ENCODE data around the gene SRGAP3. TPM values are rescaled to one million over a fixed set of nuclear protein-coding genes. Genes with fewer than 3 reads are reported as not detected.

Gene SRGAP3
- total RNA-seq, 2 donors from 2014 or later, result 5.7 to 6.1 TPM

- intact Hi-C loops (cut with DNase I), result no loop called here
- Histone ChIP-seq H3K9ac (ENCODE audit: low read depth in 2 of 2, low read length in 2 of 2) (no peak overlapping the region), H3K36me3 (no peaks in the 10 kb centered on the region), H3K27ac (no peak overlapping the region), H3K4me1 (no peaks in the 10 kb centered on the region), H3K27me3 (no peaks in the 10 kb centered on the region), H3K9me3 (no peaks in the 10 kb centered on the region), H3K4me3 (no peak overlapping the region)
- no peak for TF ChIP-seq CTCF (IDR thresholded peaks at IDR 0.05)
- peak; percentile 22 for DNase-seq
Measured at GRCh38 chr3:9168241-9168741, 81.2 kb downstream of the SRGAP3 start.

- Histone ChIP-seq H3K4me3 (no peak overlapping the region), H3K9ac (ENCODE audit: low read depth in 2 of 2, low read length in 2 of 2) (no peak overlapping the region), H3K27me3 (no peaks in the 10 kb centered on the region), H3K4me1 (no peaks in the 10 kb centered on the region), H3K9me3 (no peaks in the 10 kb centered on the region), H3K27ac (no peak overlapping the region), H3K36me3 (no peaks in the 10 kb centered on the region)
- intact Hi-C loops (cut with DNase I), result no loop called here
- no peak for DNase-seq
- TF ChIP-seq CTCF (IDR thresholded peaks at IDR 0.05), result no peak
Measured at GRCh38 chr3:9167222-9167621, 82.2 kb downstream of the SRGAP3 start.

- Histone ChIP-seq H3K9me3 (no peaks in the 10 kb centered on the region), H3K36me3 (no peaks in the 10 kb centered on the region), H3K4me3 (no peak overlapping the region), H3K9ac (ENCODE audit: low read depth in 2 of 2, low read length in 2 of 2) (no peak overlapping the region), H3K4me1 (no peaks in the 10 kb centered on the region), H3K27me3 (no peaks in the 10 kb centered on the region), H3K27ac (no peak overlapping the region)
- intact Hi-C loops (cut with DNase I), result no loop called here
- no peak for DNase-seq
- TF ChIP-seq CTCF (IDR thresholded peaks at IDR 0.05), result no peak
Measured at GRCh38 chr3:9165421-9165820, 84.0 kb downstream of the SRGAP3 start.

- H3K27ac ChIP-seq, result no peak overlapping the region
- H3K4me1 ChIP-seq, result no peaks in the 10 kb centered on the region
- no peaks in the 10 kb centered on the region for H3K27me3 ChIP-seq
- no peaks in the 10 kb centered on the region for H3K36me3 ChIP-seq
- TF ChIP-seq CTCF (IDR thresholded peaks at IDR 0.05), result no peak
- no peak for DNase-seq
- H3K9me3 ChIP-seq, result no peaks in the 10 kb centered on the region
- intact Hi-C loops (cut with DNase I), result no loop called here
- H3K4me3 ChIP-seq, result no peak overlapping the region
- no peak overlapping the region for H3K9ac ChIP-seq (ENCODE audit: low read depth in 2 of 2, low read length in 2 of 2)
Measured at GRCh38 chr3:9163289-9163688, 86.2 kb downstream of the SRGAP3 start.

- Histone ChIP-seq H3K4me3 (no peak overlapping the region), H3K27me3 (no peaks in the 10 kb centered on the region), H3K36me3 (no peaks in the 10 kb centered on the region), H3K9ac (ENCODE audit: low read depth in 2 of 2, low read length in 2 of 2) (no peak overlapping the region), H3K27ac (no peak overlapping the region), H3K9me3 (no peaks in the 10 kb centered on the region), H3K4me1 (no peaks in the 10 kb centered on the region)
- DNase-seq, result no peak
- no peak for TF ChIP-seq CTCF (IDR thresholded peaks at IDR 0.05)
- intact Hi-C loops (cut with DNase I), result no loop called here
Measured at GRCh38 chr3:9161811-9162210, 87.6 kb downstream of the SRGAP3 start.

All from colonic mucosa (tissue), 4 donors.